Lower leg skin (tissue), 3 donors: ENCODE data around the gene CXCL10.

Experiments
- POLR2A ChIP-seq, 2 donors: fragments of 450-650 bp; IDR thresholded peaks; one replicate each; pipeline ENCODE4 v1.6.1; 2016 to 2017; ENCODE audit warnings: antibody characterized with exemption in 2 of 2, mild to moderate bottlenecking in 1 of 2, moderate library complexity in 1 of 2
- TF ChIP-seq, protein P1 (sequence below), 3 donors: fragments of 450-650 bp; IDR thresholded peaks; one replicate each; pipeline ENCODE4 v1.5.1; 2016; ENCODE audit warnings: antibody characterized with exemption in 3 of 3, mild to moderate bottlenecking in 3 of 3, moderate library complexity in 2 of 3

DNA sequence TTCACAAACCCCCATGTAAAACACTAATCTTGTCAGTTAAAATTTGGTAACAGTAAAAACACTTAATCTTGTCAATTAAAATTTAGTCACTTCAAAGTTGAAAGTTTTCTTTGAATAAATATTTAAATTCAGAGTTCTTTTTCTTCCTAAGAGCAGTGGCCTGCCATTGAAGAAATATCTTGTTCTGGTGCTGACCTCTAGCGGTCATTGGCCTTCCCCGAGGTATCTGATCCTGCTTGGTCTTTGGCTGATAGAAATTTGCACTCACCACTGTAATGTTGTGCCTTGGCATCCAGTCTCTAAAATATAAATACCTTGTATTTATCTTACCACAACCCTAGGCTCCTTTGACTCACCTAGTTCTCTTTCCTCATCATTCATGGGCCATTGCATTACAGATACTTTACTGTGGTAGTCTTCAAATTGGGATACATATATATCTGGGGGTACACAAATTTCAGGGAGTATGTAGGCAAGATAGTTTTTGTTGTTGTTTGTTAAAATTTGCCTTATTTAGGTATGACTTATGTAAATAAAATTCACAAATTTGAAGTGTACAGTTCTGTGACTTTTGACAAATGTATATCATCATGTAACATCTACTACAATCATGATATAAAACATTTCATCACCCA is 44.5 kb upstream of the CXCL10 start:
- TF ChIP-seq, protein P1, sequence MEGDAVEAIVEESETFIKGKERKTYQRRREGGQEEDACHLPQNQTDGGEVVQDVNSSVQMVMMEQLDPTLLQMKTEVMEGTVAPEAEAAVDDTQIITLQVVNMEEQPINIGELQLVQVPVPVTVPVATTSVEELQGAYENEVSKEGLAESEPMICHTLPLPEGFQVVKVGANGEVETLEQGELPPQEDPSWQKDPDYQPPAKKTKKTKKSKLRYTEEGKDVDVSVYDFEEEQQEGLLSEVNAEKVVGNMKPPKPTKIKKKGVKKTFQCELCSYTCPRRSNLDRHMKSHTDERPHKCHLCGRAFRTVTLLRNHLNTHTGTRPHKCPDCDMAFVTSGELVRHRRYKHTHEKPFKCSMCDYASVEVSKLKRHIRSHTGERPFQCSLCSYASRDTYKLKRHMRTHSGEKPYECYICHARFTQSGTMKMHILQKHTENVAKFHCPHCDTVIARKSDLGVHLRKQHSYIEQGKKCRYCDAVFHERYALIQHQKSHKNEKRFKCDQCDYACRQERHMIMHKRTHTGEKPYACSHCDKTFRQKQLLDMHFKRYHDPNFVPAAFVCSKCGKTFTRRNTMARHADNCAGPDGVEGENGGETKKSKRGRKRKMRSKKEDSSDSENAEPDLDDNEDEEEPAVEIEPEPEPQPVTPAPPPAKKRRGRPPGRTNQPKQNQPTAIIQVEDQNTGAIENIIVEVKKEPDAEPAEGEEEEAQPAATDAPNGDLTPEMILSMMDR (IDR thresholded peaks at IDR 0.05), result no peak
- no peak for TF ChIP-seq POLR2A (IDR thresholded peaks at IDR 0.05)
